ENCODE results near the gene PACSIN2.
"Not testable (repeated sequence)": the region's sequence is repeated elsewhere in the genome, so short reads cannot be mapped to it uniquely, and the experiment has no call there.

PACSIN2 gene

DNA sequence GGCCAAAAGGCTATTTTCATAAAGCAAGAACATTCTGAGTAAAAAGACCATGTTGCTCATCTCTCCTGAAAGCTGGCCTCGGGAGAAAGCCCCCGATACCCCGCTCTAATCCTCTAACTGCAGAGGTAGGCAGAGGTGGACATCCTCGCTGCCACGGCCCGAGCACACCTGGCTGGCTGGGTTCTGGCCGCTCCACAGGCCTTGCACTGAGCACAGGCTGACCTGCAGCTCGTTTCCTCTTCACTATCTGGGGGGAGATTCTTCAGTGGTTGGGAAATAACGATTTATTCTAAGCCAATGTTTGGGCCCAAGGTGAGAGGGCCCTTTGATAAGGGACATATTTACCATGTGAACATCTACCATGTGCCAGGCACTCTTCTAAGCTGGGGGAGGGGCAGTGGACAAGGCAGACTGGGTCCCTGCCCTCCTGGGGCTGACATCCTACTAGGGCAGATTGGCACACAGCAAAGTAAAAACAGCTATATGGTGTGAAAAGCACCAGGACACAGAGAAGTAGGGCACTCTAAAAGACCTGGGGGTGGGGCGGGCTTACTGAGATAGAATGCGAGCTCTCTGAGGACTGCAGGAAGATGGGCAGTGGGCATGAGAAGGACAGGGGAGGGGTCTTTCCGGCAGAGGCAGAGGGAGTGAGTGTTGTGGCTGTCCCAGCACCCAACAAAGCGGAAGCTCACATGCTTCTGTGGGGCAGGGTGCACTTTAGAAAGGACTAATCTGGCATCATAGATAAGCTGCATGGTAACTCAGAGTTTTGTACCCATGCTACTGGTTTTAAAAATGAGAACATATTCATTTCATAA, 92.4 kb downstream of the PACSIN2 start:
- H3K4me3 ChIP-seq (ENCODE audit: low read depth, low read length) = no peak overlapping the region
- TF ChIP-seq, protein P1, sequence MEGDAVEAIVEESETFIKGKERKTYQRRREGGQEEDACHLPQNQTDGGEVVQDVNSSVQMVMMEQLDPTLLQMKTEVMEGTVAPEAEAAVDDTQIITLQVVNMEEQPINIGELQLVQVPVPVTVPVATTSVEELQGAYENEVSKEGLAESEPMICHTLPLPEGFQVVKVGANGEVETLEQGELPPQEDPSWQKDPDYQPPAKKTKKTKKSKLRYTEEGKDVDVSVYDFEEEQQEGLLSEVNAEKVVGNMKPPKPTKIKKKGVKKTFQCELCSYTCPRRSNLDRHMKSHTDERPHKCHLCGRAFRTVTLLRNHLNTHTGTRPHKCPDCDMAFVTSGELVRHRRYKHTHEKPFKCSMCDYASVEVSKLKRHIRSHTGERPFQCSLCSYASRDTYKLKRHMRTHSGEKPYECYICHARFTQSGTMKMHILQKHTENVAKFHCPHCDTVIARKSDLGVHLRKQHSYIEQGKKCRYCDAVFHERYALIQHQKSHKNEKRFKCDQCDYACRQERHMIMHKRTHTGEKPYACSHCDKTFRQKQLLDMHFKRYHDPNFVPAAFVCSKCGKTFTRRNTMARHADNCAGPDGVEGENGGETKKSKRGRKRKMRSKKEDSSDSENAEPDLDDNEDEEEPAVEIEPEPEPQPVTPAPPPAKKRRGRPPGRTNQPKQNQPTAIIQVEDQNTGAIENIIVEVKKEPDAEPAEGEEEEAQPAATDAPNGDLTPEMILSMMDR (IDR thresholded peaks at IDR 0.05; ENCODE audit: low read depth, low read length) = no peak

- TF ChIP-seq, protein P1 (IDR thresholded peaks at IDR 0.05; ENCODE audit: low read depth, low read length) = no peak
- H3K4me3 ChIP-seq (ENCODE audit: low read depth, low read length) = no peak overlapping the region
Measured at GRCh38 chr22:42920101-42920820, 94.7 kb downstream of the PACSIN2 start.

DNA sequence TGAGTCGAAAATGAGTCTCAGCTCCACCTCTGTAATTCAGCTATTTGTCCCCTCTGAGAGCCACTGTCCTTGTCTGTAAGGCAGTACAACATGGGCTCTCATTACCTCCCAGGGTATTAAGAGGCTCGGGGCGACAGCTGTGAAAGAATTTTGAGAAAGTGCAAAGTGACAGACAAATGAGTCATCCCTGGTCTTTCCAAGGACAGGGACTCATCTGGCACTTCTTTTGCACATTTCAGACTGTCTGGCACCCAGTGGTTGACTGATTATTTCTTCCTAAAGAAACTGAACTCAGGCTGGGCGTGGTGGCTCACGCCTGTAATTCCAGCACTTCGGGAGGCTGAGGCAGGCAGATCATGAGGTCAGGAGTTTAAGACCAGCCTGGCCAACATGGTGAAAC, 95.8 kb downstream of the PACSIN2 start:
- TF ChIP-seq, protein P1 (IDR thresholded peaks at IDR 0.05; ENCODE audit: low read depth, low read length) = no peak
- H3K4me3 ChIP-seq (ENCODE audit: low read depth, low read length) = no peak overlapping the region

- TF ChIP-seq, protein P1 (IDR thresholded peaks at IDR 0.05; ENCODE audit: low read depth, low read length) = no peak
- H3K4me3 ChIP-seq (ENCODE audit: low read depth, low read length) = no peak overlapping the region
Measured at GRCh38 chr22:42918500-42918899, 96.4 kb downstream of the PACSIN2 start.

DNA sequence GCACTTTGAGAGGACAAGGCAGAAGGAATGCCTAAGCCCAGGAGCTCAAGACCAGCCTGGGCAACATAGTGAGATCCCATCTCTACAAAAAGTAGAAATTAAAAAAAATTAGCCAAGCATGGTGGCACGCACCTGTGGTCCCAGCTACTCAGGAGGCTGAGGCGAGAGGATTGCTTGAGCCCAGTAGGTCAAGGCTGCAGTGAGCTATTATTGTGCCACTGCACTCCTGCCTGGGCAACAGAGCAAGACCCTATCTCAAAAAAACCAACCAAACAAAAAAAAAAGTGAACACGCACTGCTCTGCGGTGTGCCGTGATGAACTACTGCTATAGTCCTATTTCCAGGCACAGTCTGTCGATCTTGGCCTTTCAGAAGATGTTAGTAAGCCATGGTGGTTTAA, 97.6 kb downstream of the PACSIN2 start:
- not testable (repeated sequence) for H3K4me3 ChIP-seq (ENCODE audit: low read depth, low read length)

GRCh38 chr22:42915980-42916765, 98.8 kb downstream of the PACSIN2 start:
- TF ChIP-seq, protein P1 (IDR thresholded peaks at IDR 0.05; ENCODE audit: low read depth, low read length) = no peak
- no peak overlapping the region for H3K4me3 ChIP-seq (ENCODE audit: low read depth, low read length)

- H3K4me3 ChIP-seq (ENCODE audit: low read depth, low read length) = no peak overlapping the region
- TF ChIP-seq, protein P1 (IDR thresholded peaks at IDR 0.05; ENCODE audit: low read depth, low read length) = no peak
Measured at GRCh38 chr22:42914511-42915076, 100.4 kb downstream of the PACSIN2 start.

Data from WI38 (cell line).